Naive thymus-derived CD4-positive, alpha-beta T cell (primary cell): ENCODE measurements around the gene RAMP3. TPM values are rescaled to one million over a fixed set of nuclear protein-coding genes. Genes with fewer than 3 reads are reported as not detected.
"Not testable (repeated sequence)": the region's sequence is repeated elsewhere in the genome, so short reads cannot be mapped to it uniquely, and the experiment has no call there.

Source experiments
- ATAC-seq: fragments of 150-1000 bp; cut with Tn5 transposase; 2 replicates; pipeline ENCODE4 v1.10.0; 2021; ENCODE audit warnings: mild to moderate bottlenecking, moderate library complexity
- CTCF ChIA-PET: fragments of 350-600 bp; sonication (Branson Sonifier 250); formaldehyde crosslinking; loops from one replicate; lab custom pipeline; 2021; ENCODE audit warnings: antibody characterized with exemption; lab: Charles Lee
- POLR2A ChIA-PET: fragments of 350-600 bp; sonication (Branson Sonifier 250); formaldehyde crosslinking; loops from one replicate; lab custom pipeline; 2021; ENCODE audit warnings: antibody characterized with exemption, inconsistent platforms; lab: Charles Lee
- DNase-seq, 9 donors: peaks; one replicate each; pipeline versions ENCODE4 v3.0.0 to v3.0.0-alpha.2; 2020 to 2022; ENCODE audit warnings: mixed read lengths in 1 of 9
- H3K27ac ChIP-seq: one replicate; pipeline ENCODE4 v1.7.0; 2013; ENCODE audit warnings: mild to moderate bottlenecking, low read depth, low read length, moderate library complexity
- H3K27me3 ChIP-seq, 2 donors: one replicate each; pipeline ENCODE4 v1.7.0; 2013; ENCODE audit warnings: low read length in 2 of 2, mild to moderate bottlenecking in 2 of 2, moderate library complexity in 2 of 2; ENCODE audit not compliant: control insufficient read depth in 2 of 2, insufficient read depth in 2 of 2
- H3K36me3 ChIP-seq, 3 experiments: 1 replicate in 2 of 3; 2 replicates in 1 of 3; pipeline ENCODE4 v1.7.0; 2013; ENCODE audit warnings: low read length in 3 of 3, mild to moderate bottlenecking in 3 of 3, moderate library complexity in 1 of 3; ENCODE audit not compliant: insufficient read depth in 3 of 3, control insufficient read depth in 2 of 3
- H3K4me1 ChIP-seq, 2 donors: one replicate each; pipeline ENCODE4 v1.7.0; 2013; ENCODE audit warnings: low read length in 2 of 2, mild to moderate bottlenecking in 2 of 2, moderate library complexity in 1 of 2; ENCODE audit not compliant: control insufficient read depth in 2 of 2, insufficient read depth in 2 of 2
- H3K4me3 ChIP-seq: 2 replicates; pipeline ENCODE4 v1.7.0; 2013; ENCODE audit warnings: mild to moderate bottlenecking, low read length
- H3K9me3 ChIP-seq, 3 experiments: 1 replicate in 2 of 3; 2 replicates in 1 of 3; pipeline ENCODE4 v1.7.0; 2013; ENCODE audit warnings: low read length in 3 of 3; ENCODE audit not compliant: control insufficient read depth in 2 of 3
- H3K27ac Mint-ChIP-seq, 9 donors: one replicate each; pipeline ENCODE4 v1.8.0; 2020 to 2022; ENCODE audit warnings: mixed read lengths in 9 of 9, mild to moderate bottlenecking in 8 of 9, moderate library complexity in 5 of 9, inconsistent platforms in 2 of 9
- H3K27me3 Mint-ChIP-seq, 5 donors: one replicate each; pipeline ENCODE4 v1.8.0; 2021 to 2022; ENCODE audit warnings: mixed read lengths in 5 of 5, mild to moderate bottlenecking in 1 of 5
- H3K36me3 Mint-ChIP-seq, 5 donors: one replicate each; pipeline ENCODE4 v1.8.0; 2020 to 2022; ENCODE audit warnings: mixed read lengths in 5 of 5, mild to moderate bottlenecking in 3 of 5, inconsistent platforms in 1 of 5
- H3K4me1 Mint-ChIP-seq, 7 donors: one replicate each; pipeline ENCODE4 v1.8.0; 2020 to 2022; ENCODE audit warnings: mixed read lengths in 7 of 7, mild to moderate bottlenecking in 3 of 7, inconsistent platforms in 1 of 7
- H3K4me3 Mint-ChIP-seq, 10 donors: one replicate each; pipeline ENCODE4 v1.8.0; 2020 to 2022; ENCODE audit warnings: mild to moderate bottlenecking in 10 of 10, mixed read lengths in 10 of 10, moderate library complexity in 6 of 10, inconsistent platforms in 2 of 10
- H3K9me3 Mint-ChIP-seq, 11 donors: one replicate each; pipeline ENCODE4 v1.8.0; 2020 to 2022; ENCODE audit warnings: mixed read lengths in 11 of 11, mild to moderate bottlenecking in 4 of 11, inconsistent platforms in 1 of 11, moderate library complexity in 1 of 11
- intact Hi-C, 2 donors: fragments of 100-400 bp; cut with micrococcal nuclease; formaldehyde crosslinking; loops; one replicate each; pipeline ENCODE4 v1.15.1; 2023
- polyA plus RNA-seq, 2 donors: library from polyadenylated mRNA; unstranded; fragments of 300-500 nt; fragmentation: Illumina TruSeq; gene quantifications; one replicate each; pipeline ENCODE4 v1.2.3, GENCODE V29; 2021
- total RNA-seq, 6 experiments: library from RNA in 5 of 6; stranded (reverse) in 5 of 6; gene quantifications; 1 replicate in 5 of 6; 2 replicates in 1 of 6; pipeline ENCODE4 v1.2.3 and lab custom pipeline; 2021 to 2026

RAMP3 gene
- total RNA-seq (under 1 TPM in 1 of 5 experiments, not detected in 4; 0.39 TPM), polyA plus RNA-seq (not detected), total RNA-seq (lab: John Stamatoyannopoulos, UW) (not detected)

DNA sequence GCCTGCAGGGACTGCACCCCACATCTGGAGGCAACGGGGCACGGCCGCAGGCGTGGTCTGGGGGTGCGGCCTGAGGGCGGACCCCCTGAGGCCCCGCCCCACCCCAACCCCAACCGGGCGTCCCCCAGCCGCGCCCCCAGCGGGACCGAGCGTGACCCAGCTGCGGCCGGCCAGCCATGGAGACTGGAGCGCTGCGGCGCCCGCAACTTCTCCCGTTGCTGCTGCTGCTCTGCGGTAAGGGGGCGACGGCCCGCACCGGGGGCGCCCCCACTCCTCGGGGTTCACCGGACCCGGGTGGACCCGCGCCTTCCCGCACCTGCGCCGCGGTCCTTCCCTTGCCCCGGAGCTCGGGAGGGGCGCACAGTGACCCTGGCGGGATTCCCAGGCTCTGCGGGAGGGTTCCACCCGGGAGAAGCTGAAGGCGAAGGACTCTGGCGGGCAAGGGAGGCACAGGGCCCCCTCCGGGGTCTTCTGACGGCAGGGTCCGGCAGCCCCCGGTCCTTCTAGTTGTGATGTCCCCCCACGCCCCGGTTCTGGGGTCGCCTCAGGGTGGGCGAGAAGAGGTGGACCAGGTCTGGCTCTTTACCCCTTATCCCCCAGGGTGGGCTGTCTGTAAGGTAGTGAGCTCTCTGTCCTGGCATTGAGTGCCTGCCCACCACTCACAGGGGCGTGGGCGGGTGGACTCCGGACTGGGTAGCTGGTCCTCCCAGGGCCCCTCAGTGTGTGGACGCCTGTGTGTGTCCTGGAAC is at the start of gene RAMP3:
Gene RAMP3, plus strand, starts transcription at position 139 of the 749 bp plus-strand sequence. Its CDS starts 38 bp downstream, at position 177.
- ATAC-seq (no peak), DNase-seq (no peak)
- peaks cover 0 to 16% (median 8%) of the 10 kb centered on the region in 7 donors for H3K4me1 Mint-ChIP-seq
- ChIA-PET CTCF (no interaction called here), POLR2A (no interaction called here)
- H3K9me3 Mint-ChIP-seq = no peaks in the 10 kb centered on the region
- no peak within 1 kb of the TSS for H3K27ac ChIP-seq
- H3K9me3 ChIP-seq = no peaks in the 10 kb centered on the region
- no peaks in the 10 kb centered on the region for H3K27me3 ChIP-seq
- H3K4me1 ChIP-seq = no peaks in the 10 kb centered on the region
- no peaks in the 10 kb centered on the region for H3K36me3 ChIP-seq
- intact Hi-C loops = no loop called here
- H3K36me3 Mint-ChIP-seq = peaks cover 0 to 6% (median 0%) of the 10 kb centered on the region in 5 donors
- H3K4me3 Mint-ChIP-seq = peak within 1 kb of the TSS in 5 of 10 donors; percentile 11 to 73 (median 40)
- H3K4me3 ChIP-seq = no peak within 1 kb of the TSS
- peaks cover 20 to 35% (median 27%) of the 10 kb centered on the region in 5 donors for H3K27me3 Mint-ChIP-seq
- H3K27ac Mint-ChIP-seq = peak within 1 kb of the TSS in 1 of 9 donors; percentile 10

DNA sequence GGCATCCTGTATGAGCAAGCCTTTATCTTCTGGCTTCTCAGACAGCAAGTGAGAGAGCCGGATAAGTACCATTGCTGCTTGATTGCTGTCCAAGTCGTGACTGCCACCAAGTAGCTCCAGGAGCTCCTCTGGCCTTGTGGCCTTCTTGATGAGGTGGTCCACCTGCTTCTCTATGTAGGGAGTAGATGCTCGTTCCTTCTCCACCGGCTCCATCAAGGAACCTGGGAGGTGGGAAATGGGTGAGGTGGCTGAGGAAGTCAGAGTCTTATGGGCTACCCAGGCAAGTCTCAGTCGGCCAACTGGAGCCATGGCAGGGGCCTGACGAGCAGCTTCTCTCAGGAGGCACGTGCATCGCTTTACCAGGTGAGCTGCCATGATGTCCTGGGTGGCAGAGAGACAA is 48.7 kb upstream of the RAMP3 start:
- no peak for ATAC-seq
- H3K36me3 ChIP-seq = peaks cover 45 to 55% (median 45%) of the 10 kb centered on the region in 3 experiments
- ChIA-PET CTCF (interaction anchor here (1.3 kb wide), 1 partner anchor 28 kb away, joined by 3 read pairs; no protein-coding TSS in a partner anchor), POLR2A (interaction anchor here (1.7 kb wide), 1 partner anchor 261 kb away, joined by 6 read pairs; the partner anchor contains the start of gene H2AZ2)
- no peaks in the 10 kb centered on the region for H3K27me3 ChIP-seq
- H3K27ac Mint-ChIP-seq = peak overlapping the region in 7 of 9 donors; percentile 28 to 99 (median 65)
- H3K4me1 ChIP-seq = peaks cover 17 to 57% of the 10 kb centered on the region in 2 donors
- peaks cover 0 to 4% (median 0%) of the 10 kb centered on the region in 11 donors for H3K9me3 Mint-ChIP-seq
- H3K36me3 Mint-ChIP-seq = peaks cover 0 to 29% (median 22%) of the 10 kb centered on the region in 5 donors
- intact Hi-C loops = no loop called here
- peaks cover 0 to 17% (median 0%) of the 10 kb centered on the region in 5 donors for H3K27me3 Mint-ChIP-seq
- no peaks in the 10 kb centered on the region for H3K9me3 ChIP-seq
- no peak overlapping the region for H3K4me3 ChIP-seq
- DNase-seq = no peak
- peak overlapping the region in 9 of 10 donors; percentile 13 to 64 (median 40) for H3K4me3 Mint-ChIP-seq
- peaks cover 31 to 74% (median 60%) of the 10 kb centered on the region in 7 donors for H3K4me1 Mint-ChIP-seq
- H3K27ac ChIP-seq = peak overlapping the region; percentile 98

DNA sequence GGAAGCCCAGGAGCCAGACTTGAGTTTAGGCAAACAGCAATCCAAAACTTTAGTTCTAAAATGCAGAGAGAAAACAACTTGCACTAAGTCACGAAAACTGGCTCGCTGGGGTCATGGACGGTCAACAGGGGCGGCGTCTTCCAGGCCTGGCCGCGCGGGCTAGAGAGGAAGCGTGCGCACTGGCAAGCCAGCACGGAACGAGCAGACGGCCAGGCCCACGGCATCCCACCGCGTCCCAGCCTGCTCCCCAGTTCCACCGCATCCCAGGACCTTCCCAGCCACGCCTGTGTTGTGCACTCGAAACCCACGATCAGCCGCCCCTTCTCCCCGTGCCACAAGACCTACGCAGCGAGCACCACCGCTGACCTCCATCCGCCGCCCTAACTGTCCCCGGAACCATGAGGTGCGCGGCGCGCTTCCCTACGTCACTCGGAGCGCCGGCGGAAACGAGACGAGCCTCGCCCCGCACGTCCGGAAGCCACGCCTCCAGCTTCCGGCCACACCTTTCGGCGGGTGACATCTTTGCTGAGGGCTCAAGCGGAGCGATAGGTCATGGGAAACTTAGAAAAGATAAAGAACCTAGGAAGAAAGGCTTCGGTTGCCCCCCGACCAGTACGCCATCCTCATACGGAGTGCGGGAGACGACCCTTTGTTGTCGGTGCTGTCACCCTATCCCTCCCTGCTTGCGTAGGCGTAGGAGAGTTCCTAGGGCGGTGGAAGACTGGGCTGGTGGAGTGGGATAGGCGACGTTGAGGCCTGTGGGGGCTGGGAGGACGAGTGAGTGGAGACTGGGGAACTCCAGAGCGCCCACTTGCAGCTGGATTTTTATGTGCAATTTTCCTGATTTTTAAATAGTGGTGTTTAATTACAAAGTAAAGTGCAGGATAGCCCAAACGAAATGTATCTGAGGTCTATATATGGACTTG is 46.0 kb upstream of the RAMP3 start, which contains the start of gene TBRG4:
Gene TBRG4, minus strand, starts transcription at position 400 of the 926 bp plus-strand sequence. CDS start 2,460 bp downstream, outside the sequence.
- intact Hi-C loops = loop anchor here (1.0 to 10.0 kb wide), 23 partner anchors 25 to 1029 kb away; partner anchors contain the start of genes MYO1G (in 2 of the 2), NUDCD3 (in 2 of the 2), OGDH (in 2 of the 2) and POLM (in 2 of the 2)
- ATAC-seq (peak; percentile 94), DNase-seq (peak; percentile 88 to 96 (median 94))
- Histone ChIP-seq H3K4me1 (peaks cover 17 to 45% of the 10 kb centered on the region in 2 donors), H3K4me3 (peak within 1 kb of the TSS; percentile 80), H3K27ac (peak within 1 kb of the TSS; percentile 98), H3K27me3 (no peaks in the 10 kb centered on the region), H3K9me3 (no peaks in the 10 kb centered on the region), H3K36me3 (peaks cover 19 to 28% (median 23%) of the 10 kb centered on the region in 3 experiments)
- Mint-ChIP-seq H3K9me3 (peaks cover 0 to 4% (median 0%) of the 10 kb centered on the region in 11 donors), H3K4me3 (peak within 1 kb of the TSS; percentile 93 to 100 (median 96)), H3K36me3 (peaks cover 0 to 25% (median 16%) of the 10 kb centered on the region in 5 donors), H3K27ac (peak within 1 kb of the TSS; percentile 98 to 100 (median 99)), H3K27me3 (peaks cover 0 to 31% (median 0%) of the 10 kb centered on the region in 5 donors), H3K4me1 (peaks cover 30 to 59% (median 50%) of the 10 kb centered on the region in 7 donors)
- ChIA-PET POLR2A (interaction anchor here (0.5 to 3.4 kb wide), 22 partner anchors 12 to 622 kb away, joined by 3 to 37 read pairs (median 4); partner anchors contain the start of genes CCM2, DDX56, H2AZ2 and NUDCD3), CTCF (interaction anchor here (1.3 to 1.9 kb wide), 3 partner anchors 24 to 256 kb away, joined by 3 to 9 read pairs (median 4); no protein-coding TSS in a partner anchor)

GRCh38 chr7:45112648-45113047 is 44.9 kb upstream of the RAMP3 start:
- Histone ChIP-seq H3K27ac (peak overlapping the region; percentile 98), H3K36me3 (peaks cover 12 to 17% (median 13%) of the 10 kb centered on the region in 3 experiments), H3K4me1 (peaks cover 17 to 34% of the 10 kb centered on the region in 2 donors), H3K4me3 (no peak overlapping the region), H3K9me3 (no peaks in the 10 kb centered on the region), H3K27me3 (no peaks in the 10 kb centered on the region)
- peaks cover 0 to 34% (median 0%) of the 10 kb centered on the region in 5 donors for H3K27me3 Mint-ChIP-seq
- H3K36me3 Mint-ChIP-seq = peaks cover 0 to 19% (median 13%) of the 10 kb centered on the region in 5 donors
- intact Hi-C loops = loop anchor here (2.0 to 10.0 kb wide), 3 partner anchors 24 to 1030 kb away; partner anchors contain the start of gene POLM (in 2 of the 2)
- ATAC-seq = no peak
- no peak for DNase-seq
- peaks cover 0 to 4% (median 0%) of the 10 kb centered on the region in 11 donors for H3K9me3 Mint-ChIP-seq
- POLR2A ChIA-PET = interaction anchor here (0.5 to 3.4 kb wide), 12 partner anchors 11 to 539 kb away, joined by 3 to 37 read pairs (median 7); partner anchors contain the start of genes CCM2, DDX56, H2AZ2 and PURB
- H3K27ac Mint-ChIP-seq = peak overlapping the region; percentile 80 to 100 (median 99)
- CTCF ChIA-PET = interaction anchor here (1.9 kb wide), 1 partner anchor 23 kb away, joined by 9 read pairs; no protein-coding TSS in a partner anchor
- peaks cover 26 to 48% (median 40%) of the 10 kb centered on the region in 7 donors for H3K4me1 Mint-ChIP-seq
- H3K4me3 Mint-ChIP-seq = peak overlapping the region; percentile 26 to 100 (median 94)

- Mint-ChIP-seq H3K27ac (peak overlapping the region in 4 of 9 donors; percentile 29 to 87 (median 44)), H3K27me3 (peaks cover 0 to 34% (median 3%) of the 10 kb centered on the region in 5 donors), H3K4me1 (peaks cover 15 to 32% (median 25%) of the 10 kb centered on the region in 7 donors)
- H3K27me3 ChIP-seq, H3K27ac ChIP-seq, H3K36me3 ChIP-seq, H3K36me3 Mint-ChIP-seq, H3K9me3 Mint-ChIP-seq, H3K4me3 ChIP-seq, H3K9me3 ChIP-seq, ATAC-seq, DNase-seq, H3K4me3 Mint-ChIP-seq: not testable (repeated sequence)
- H3K4me1 ChIP-seq = peaks cover 12 to 18% of the 10 kb centered on the region in 2 donors
- ChIA-PET CTCF (interaction anchor here (1.0 to 1.3 kb wide), 3 partner anchors 21 to 256 kb away, joined by 3 to 7 read pairs (median 3); no protein-coding TSS in a partner anchor), POLR2A (interaction anchor here (0.9 to 1.2 kb wide), 5 partner anchors 9 to 366 kb away, joined by 3 to 4 read pairs (median 3); partner anchors contain the start of gene PURB)
- intact Hi-C loops = loop anchor here (5.0 to 10.0 kb wide), 2 partner anchors 1029 to 1032 kb away; partner anchors contain the start of gene POLM (in 2 of the 2)
Measured at GRCh38 chr7:45114257-45114656, 43.3 kb upstream of the RAMP3 start.
